Activated T-helper 17 cell treated with anti-CD3 and anti-CD28 coated beads, Interleukin-2, amount 50 U/mL, for 72 hours (primary cell): ENCODE data around the gene APBB2. TPM values are rescaled to one million over a fixed set of nuclear protein-coding genes. Genes with fewer than 3 reads are reported as not detected.

Experiments
- ATAC-seq: fragments of 150-1000 bp; cut with Tn5 transposase; replicated peaks from 2 replicates; pipeline ENCODE4 v1.10.0; 2021; ENCODE audit warnings: mild to moderate bottlenecking, moderate library complexity
- H3K27ac Mint-ChIP-seq: one replicate; pipeline ENCODE4 v1.8.0; 2022; ENCODE audit warnings: mixed read lengths
- H3K27me3 Mint-ChIP-seq: one replicate; pipeline ENCODE4 v1.8.0; 2022; ENCODE audit warnings: mixed read lengths
- H3K36me3 Mint-ChIP-seq: one replicate; pipeline ENCODE4 v1.8.0; 2022; ENCODE audit warnings: low read depth, mild to moderate bottlenecking, mixed read lengths
- H3K4me1 Mint-ChIP-seq: one replicate; pipeline ENCODE4 v1.8.0; 2022; ENCODE audit warnings: mixed read lengths
- H3K4me3 Mint-ChIP-seq: one replicate; pipeline ENCODE4 v1.8.0; 2022; ENCODE audit warnings: mild to moderate bottlenecking, mixed read lengths
- H3K9me3 Mint-ChIP-seq: one replicate; pipeline ENCODE4 v1.8.0; 2022; ENCODE audit warnings: mixed read lengths
- total RNA-seq, 2 donors: library from RNA; stranded (reverse); gene quantifications; one replicate each; pipeline ENCODE4 v1.2.3, GENCODE V29; 2022

APBB2 gene
- total RNA-seq, 2 donors from 2014 or later: 1.6 to 3.0 TPM

- H3K4me1 Mint-ChIP-seq: no peaks in the 10 kb centered on the region
- H3K9me3 Mint-ChIP-seq: peaks cover 24% of the 10 kb centered on the region
- no peak overlapping the region for H3K4me3 Mint-ChIP-seq
- no peak overlapping the region for H3K27ac Mint-ChIP-seq
- no peak for ATAC-seq
- no peaks in the 10 kb centered on the region for H3K36me3 Mint-ChIP-seq
- no peaks in the 10 kb centered on the region for H3K27me3 Mint-ChIP-seq
Observed at GRCh38 chr4:41028392-41029076, 185.8 kb downstream of the APBB2 start.

GRCh38 chr4:41026971-41027370, 187.4 kb downstream of the APBB2 start:
- no peaks in the 10 kb centered on the region for H3K36me3 Mint-ChIP-seq
- H3K9me3 Mint-ChIP-seq: peaks cover 29% of the 10 kb centered on the region
- no peaks in the 10 kb centered on the region for H3K27me3 Mint-ChIP-seq
- H3K4me3 Mint-ChIP-seq: no peak overlapping the region
- ATAC-seq: no peak
- H3K4me1 Mint-ChIP-seq: no peaks in the 10 kb centered on the region
- no peak overlapping the region for H3K27ac Mint-ChIP-seq

- H3K9me3 Mint-ChIP-seq: peaks cover 33% of the 10 kb centered on the region
- no peaks in the 10 kb centered on the region for H3K36me3 Mint-ChIP-seq
- no peaks in the 10 kb centered on the region for H3K4me1 Mint-ChIP-seq
- no peak overlapping the region for H3K4me3 Mint-ChIP-seq
- no peak for ATAC-seq
- H3K27me3 Mint-ChIP-seq: no peaks in the 10 kb centered on the region
- H3K27ac Mint-ChIP-seq: no peak overlapping the region
Observed at GRCh38 chr4:41025824-41026223, 188.5 kb downstream of the APBB2 start.

GRCh38 chr4:41024556-41025491, 189.5 kb downstream of the APBB2 start:
- peaks cover 33% of the 10 kb centered on the region for H3K9me3 Mint-ChIP-seq
- no peaks in the 10 kb centered on the region for H3K27me3 Mint-ChIP-seq
- H3K27ac Mint-ChIP-seq: no peak overlapping the region
- no peaks in the 10 kb centered on the region for H3K4me1 Mint-ChIP-seq
- no peak overlapping the region for H3K4me3 Mint-ChIP-seq
- no peak for ATAC-seq
- no peaks in the 10 kb centered on the region for H3K36me3 Mint-ChIP-seq

- no peak overlapping the region for H3K4me3 Mint-ChIP-seq
- no peak overlapping the region for H3K27ac Mint-ChIP-seq
- H3K27me3 Mint-ChIP-seq: no peaks in the 10 kb centered on the region
- ATAC-seq: no peak
- H3K36me3 Mint-ChIP-seq: no peaks in the 10 kb centered on the region
- peaks cover 26% of the 10 kb centered on the region for H3K9me3 Mint-ChIP-seq
- H3K4me1 Mint-ChIP-seq: no peaks in the 10 kb centered on the region
Observed at GRCh38 chr4:41022116-41022515, 192.2 kb downstream of the APBB2 start.

GRCh38 chr4:41015016-41015675, 199.2 kb downstream of the APBB2 start:
- Mint-ChIP-seq H3K27ac (no peak overlapping the region), H3K4me3 (no peak overlapping the region), H3K36me3 (no peaks in the 10 kb centered on the region), H3K4me1 (no peaks in the 10 kb centered on the region), H3K27me3 (no peaks in the 10 kb centered on the region), H3K9me3 (no peaks in the 10 kb centered on the region)
- ATAC-seq: no peak

- H3K4me3 Mint-ChIP-seq: no peak overlapping the region
- no peak overlapping the region for H3K27ac Mint-ChIP-seq
- ATAC-seq: no peak
- no peaks in the 10 kb centered on the region for H3K9me3 Mint-ChIP-seq
- H3K4me1 Mint-ChIP-seq: no peaks in the 10 kb centered on the region
- no peaks in the 10 kb centered on the region for H3K36me3 Mint-ChIP-seq
- no peaks in the 10 kb centered on the region for H3K27me3 Mint-ChIP-seq
Observed at GRCh38 chr4:41014158-41014557, 200.2 kb downstream of the APBB2 start.

GRCh38 chr4:41013746-41014145, 200.6 kb downstream of the APBB2 start:
- H3K4me3 Mint-ChIP-seq: no peak overlapping the region
- no peaks in the 10 kb centered on the region for H3K9me3 Mint-ChIP-seq
- no peak overlapping the region for H3K27ac Mint-ChIP-seq
- H3K36me3 Mint-ChIP-seq: no peaks in the 10 kb centered on the region
- no peaks in the 10 kb centered on the region for H3K27me3 Mint-ChIP-seq
- no peaks in the 10 kb centered on the region for H3K4me1 Mint-ChIP-seq
- ATAC-seq: no peak

- Mint-ChIP-seq H3K4me1 (no peaks in the 10 kb centered on the region), H3K27ac (no peak overlapping the region), H3K27me3 (no peaks in the 10 kb centered on the region), H3K36me3 (no peaks in the 10 kb centered on the region), H3K4me3 (no peak overlapping the region), H3K9me3 (no peaks in the 10 kb centered on the region)
- ATAC-seq: no peak
Observed at GRCh38 chr4:41012911-41013310, 201.4 kb downstream of the APBB2 start.

GRCh38 chr4:41012293-41012692, 202.0 kb downstream of the APBB2 start:
- no peak overlapping the region for H3K27ac Mint-ChIP-seq
- no peaks in the 10 kb centered on the region for H3K27me3 Mint-ChIP-seq
- H3K9me3 Mint-ChIP-seq: no peaks in the 10 kb centered on the region
- ATAC-seq: no peak
- no peak overlapping the region for H3K4me3 Mint-ChIP-seq
- H3K4me1 Mint-ChIP-seq: no peaks in the 10 kb centered on the region
- no peaks in the 10 kb centered on the region for H3K36me3 Mint-ChIP-seq

- Mint-ChIP-seq H3K36me3 (no peaks in the 10 kb centered on the region), H3K9me3 (no peaks in the 10 kb centered on the region), H3K4me1 (no peaks in the 10 kb centered on the region), H3K4me3 (no peak overlapping the region), H3K27ac (no peak overlapping the region), H3K27me3 (no peaks in the 10 kb centered on the region)
- ATAC-seq: peak; percentile 9
Observed at GRCh38 chr4:41009411-41009810, 204.9 kb downstream of the APBB2 start.

GRCh38 chr4:41006141-41006540, 208.2 kb downstream of the APBB2 start:
- Mint-ChIP-seq H3K4me3 (no peak overlapping the region), H3K27me3 (peaks cover 2% of the 10 kb centered on the region), H3K36me3 (no peaks in the 10 kb centered on the region), H3K9me3 (no peaks in the 10 kb centered on the region), H3K27ac (no peak overlapping the region), H3K4me1 (no peaks in the 10 kb centered on the region)
- no peak for ATAC-seq

GRCh38 chr4:41002309-41002708, 212.0 kb downstream of the APBB2 start:
- Mint-ChIP-seq H3K36me3 (no peaks in the 10 kb centered on the region), H3K4me3 (no peak overlapping the region), H3K4me1 (no peaks in the 10 kb centered on the region), H3K27me3 (peaks cover 5% of the 10 kb centered on the region), H3K27ac (no peak overlapping the region), H3K9me3 (no peaks in the 10 kb centered on the region)
- ATAC-seq: no peak

- Mint-ChIP-seq H3K4me1 (no peaks in the 10 kb centered on the region), H3K36me3 (no peaks in the 10 kb centered on the region), H3K27ac (no peak overlapping the region), H3K9me3 (no peaks in the 10 kb centered on the region), H3K27me3 (peaks cover 13% of the 10 kb centered on the region), H3K4me3 (no peak overlapping the region)
- no peak for ATAC-seq
Observed at GRCh38 chr4:41000356-41000755, 214.0 kb downstream of the APBB2 start.
